OCI-LY3 (cell line): ENCODE results near the gene NUBPL.

ENCODE experiments used
- EZH2phosphoT487 ChIP-seq: fragments of 200-600 bp; shearing (Covaris generic); IDR thresholded peaks from 2 replicates; pipeline ENCODE4 v1.6.1; 2018; ENCODE audit warnings: antibody characterized with exemption, mixed run types, low read depth
- TF ChIP-seq, protein P1 (sequence below): fragments of 200-600, 300-600 bp; sonication (generic); IDR thresholded peaks from 2 replicates; pipeline ENCODE4 v1.5.1; 2014; ENCODE audit warnings: antibody characterized with exemption, low read length, low read depth

- TF ChIP-seq, protein P1, sequence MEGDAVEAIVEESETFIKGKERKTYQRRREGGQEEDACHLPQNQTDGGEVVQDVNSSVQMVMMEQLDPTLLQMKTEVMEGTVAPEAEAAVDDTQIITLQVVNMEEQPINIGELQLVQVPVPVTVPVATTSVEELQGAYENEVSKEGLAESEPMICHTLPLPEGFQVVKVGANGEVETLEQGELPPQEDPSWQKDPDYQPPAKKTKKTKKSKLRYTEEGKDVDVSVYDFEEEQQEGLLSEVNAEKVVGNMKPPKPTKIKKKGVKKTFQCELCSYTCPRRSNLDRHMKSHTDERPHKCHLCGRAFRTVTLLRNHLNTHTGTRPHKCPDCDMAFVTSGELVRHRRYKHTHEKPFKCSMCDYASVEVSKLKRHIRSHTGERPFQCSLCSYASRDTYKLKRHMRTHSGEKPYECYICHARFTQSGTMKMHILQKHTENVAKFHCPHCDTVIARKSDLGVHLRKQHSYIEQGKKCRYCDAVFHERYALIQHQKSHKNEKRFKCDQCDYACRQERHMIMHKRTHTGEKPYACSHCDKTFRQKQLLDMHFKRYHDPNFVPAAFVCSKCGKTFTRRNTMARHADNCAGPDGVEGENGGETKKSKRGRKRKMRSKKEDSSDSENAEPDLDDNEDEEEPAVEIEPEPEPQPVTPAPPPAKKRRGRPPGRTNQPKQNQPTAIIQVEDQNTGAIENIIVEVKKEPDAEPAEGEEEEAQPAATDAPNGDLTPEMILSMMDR, result no peak
- TF ChIP-seq EZH2phosphoT487, result no peak
These were observed 336.5 kb downstream of the NUBPL start for GRCh38 chr14:31897581-31898186.
